Activated T-cell treated with anti-CD3 and anti-CD28 coated beads for 4 hours (primary cell): ENCODE measurements around the gene TRAM2.

Source experiments
- DNase-seq: peaks from one replicate; pipeline ENCODE4 v3.0.0-alpha.2; 2020

Gene TRAM2

GRCh38 chr6:52523378-52524142 is 53.3 kb downstream of the TRAM2 start:
- DNase-seq: no peak

- no peak for DNase-seq
Observed at GRCh38 chr6:52522655-52523054, 54.2 kb downstream of the TRAM2 start.

- DNase-seq: no peak
Observed at GRCh38 chr6:52522151-52522626, 54.7 kb downstream of the TRAM2 start.

GRCh38 chr6:52519618-52520017 is 57.2 kb downstream of the TRAM2 start:
- no peak for DNase-seq

- DNase-seq: no peak
Observed at GRCh38 chr6:52518279-52518945, 58.4 kb downstream of the TRAM2 start.

GRCh38 chr6:52517502-52518278 is 59.2 kb downstream of the TRAM2 start:
- DNase-seq: peak; percentile 7

GRCh38 chr6:52516943-52517342 is 59.9 kb downstream of the TRAM2 start:
- no peak for DNase-seq

GRCh38 chr6:52516269-52516668 is 60.6 kb downstream of the TRAM2 start:
- DNase-seq: no peak

- no peak for DNase-seq
Observed at GRCh38 chr6:52515219-52515960, 61.5 kb downstream of the TRAM2 start.

- DNase-seq: no peak
Observed at GRCh38 chr6:52514514-52514913, 62.3 kb downstream of the TRAM2 start.

- DNase-seq: no peak
Observed at GRCh38 chr6:52513896-52514295, 63.0 kb downstream of the TRAM2 start.

- no peak for DNase-seq
Observed at GRCh38 chr6:52513464-52513863, 63.4 kb downstream of the TRAM2 start.

GRCh38 chr6:52512199-52512598 is 64.7 kb downstream of the TRAM2 start:
- DNase-seq: no peak

- DNase-seq: no peak
Observed at GRCh38 chr6:52511572-52512151, 65.2 kb downstream of the TRAM2 start.

GRCh38 chr6:52511163-52511562 is 65.7 kb downstream of the TRAM2 start:
- DNase-seq: no peak

GRCh38 chr6:52510213-52510562 is 66.7 kb downstream of the TRAM2 start:
- no peak for DNase-seq

GRCh38 chr6:52509281-52510212 is 67.3 kb downstream of the TRAM2 start:
- no peak for DNase-seq

- DNase-seq: no peak
Observed at GRCh38 chr6:52508261-52508739, 68.6 kb downstream of the TRAM2 start.

GRCh38 chr6:52507557-52508260 is 69.2 kb downstream of the TRAM2 start:
- DNase-seq: no peak

GRCh38 chr6:52506476-52506875 is 70.4 kb downstream of the TRAM2 start:
- DNase-seq: no peak
